Keratinocyte (primary cell): Measurements from ENCODE around the gene TANGO2. TPM values are rescaled to one million over a fixed set of nuclear protein-coding genes. Genes with fewer than 3 reads are reported as not detected.

ENCODE experiments used
- DNase-seq: peaks from one replicate; pipeline ENCODE4 v3.0.0-alpha.2; 2011; ENCODE audit warnings: low read depth, missing footprints, low spot score
- FAIRE-seq: peaks from 2 replicates; lab custom pipeline; 2011; peaks lifted over from hg19 to GRCh38; lab: Jason Lieb, UNC
- H2AFZ ChIP-seq: 2 replicates; pipeline ENCODE4 v1.6.0; 2012; ENCODE audit warnings: low read length, control low read depth, inconsistent platforms; ENCODE audit not compliant: control insufficient read depth
- H3K27ac ChIP-seq: 2 replicates; pipeline ENCODE4 v1.5.1; 2011; ENCODE audit warnings: low read length; ENCODE audit not compliant: control insufficient read depth, insufficient read depth
- H3K27me3 ChIP-seq: 3 replicates; pipeline ENCODE4 v1.6.0; 2011; ENCODE audit warnings: low read length; ENCODE audit not compliant: control insufficient read depth, insufficient read depth; ENCODE audit errors: extremely low read depth
- H3K36me3 ChIP-seq, 2 experiments: 2 replicates in 1 of 2; 3 replicates in 1 of 2; pipeline ENCODE4 v1.5.1; 2011; ENCODE audit warnings: low read length in 2 of 2, mild to moderate bottlenecking in 1 of 2; ENCODE audit not compliant: control insufficient read depth in 2 of 2, insufficient read depth in 2 of 2; ENCODE audit errors: extremely low read depth in 1 of 2
- H3K4me1 ChIP-seq: 3 replicates; pipeline ENCODE4 v1.5.1; 2011; ENCODE audit warnings: low read length; ENCODE audit not compliant: control insufficient read depth, insufficient read depth; ENCODE audit errors: extremely low read depth
- H3K4me2 ChIP-seq: 3 replicates; pipeline ENCODE4 v1.6.0; 2011; ENCODE audit warnings: low read depth, low read length; ENCODE audit not compliant: control insufficient read depth, insufficient read depth; ENCODE audit errors: extremely low read depth
- H3K4me3 ChIP-seq, 3 experiments: fragments of 200-600 bp in 1 of 3; sonication (generic) in 1 of 3; 2 replicates in 2 of 3; 3 replicates in 1 of 3; pipeline ENCODE4 v1.5.1; 2011 to 2016; ENCODE audit warnings: low read length in 3 of 3, mild to moderate bottlenecking in 3 of 3, control low read depth in 2 of 3, inconsistent platforms in 1 of 3, low read depth in 1 of 3, mixed read lengths in 1 of 3, mixed run types in 1 of 3, moderate library complexity in 1 of 3; ENCODE audit not compliant: control insufficient read depth in 2 of 3, insufficient read depth in 2 of 3; ENCODE audit errors: extremely low read depth in 1 of 3
- H3K79me2 ChIP-seq: 2 replicates; pipeline ENCODE4 v1.6.0; 2012; ENCODE audit warnings: low read length; ENCODE audit not compliant: control insufficient read depth, insufficient read depth
- H3K9ac ChIP-seq: 3 replicates; pipeline ENCODE4 v1.6.0; 2011; ENCODE audit warnings: low read length; ENCODE audit not compliant: control insufficient read depth, insufficient read depth; ENCODE audit errors: extremely low read depth
- H3K9me1 ChIP-seq: 3 replicates; pipeline ENCODE4 v1.6.0; 2011; ENCODE audit warnings: low read length; ENCODE audit not compliant: control insufficient read depth, insufficient read depth; ENCODE audit errors: extremely low read depth
- H3K9me3 ChIP-seq: 2 replicates; pipeline ENCODE4 v1.5.1; 2012; ENCODE audit warnings: low read depth, low read length; ENCODE audit not compliant: control insufficient read depth
- H4K20me1 ChIP-seq: 3 replicates; pipeline ENCODE4 v1.6.0; 2011; ENCODE audit warnings: low read length; ENCODE audit not compliant: control insufficient read depth, insufficient read depth; ENCODE audit errors: extremely low read depth
- EZH2 ChIP-seq: IDR thresholded peaks from one replicate; pipeline ENCODE4 v1.6.1; 2012; ENCODE audit warnings: inconsistent platforms, mild to moderate bottlenecking, low read length, moderate library complexity
- dilution Hi-C: fragments of 300-500 bp; cut with MboI; formaldehyde crosslinking; loops from one replicate; pipeline ENCODE4 v1.7.0; 2020; ENCODE audit warnings: low sequenced_read_pairs; ENCODE audit not compliant: extremely low pct_ligation_motif_present
- polyA plus RNA-seq, 5 experiments: library from polyadenylated mRNA; depleted of rRNA in 3 of 5; stranded (reverse) in 3 of 5; stranded (forward) in 1 of 5; unstranded in 1 of 5; fragments of >200 nt; gene quantifications; 1 replicate in 1 of 5; 2 replicates in 3 of 5; 3 replicates in 1 of 5; pipeline versions ENCODE4 v1.2.1 to v1.2.3, GENCODE V29; 2011 to 2012; ENCODE audit warnings: missing spikeins in 2 of 5, low read depth in 1 of 5, low replicate concordance in 1 of 5
- TF ChIP-seq, protein P1 (sequence below), 3 experiments: IDR thresholded peaks in 1 of 3; conservative IDR thresholded peaks in 1 of 3; optimal IDR thresholded peaks in 1 of 3; 2 replicates in 2 of 3; 3 replicates in 1 of 3; pipeline versions ENCODE3 to v1.5.1; 2011; ENCODE audit warnings: low read length in 3 of 3, mild to moderate bottlenecking in 3 of 3, moderate library complexity in 2 of 3, control low read depth in 1 of 3, inconsistent platforms in 1 of 3; ENCODE audit not compliant: insufficient read depth in 2 of 3; ENCODE audit errors: extremely low read depth in 1 of 3

Gene TANGO2
- polyA plus RNA-seq, 1 donor (not counting 4 experiments of a cell fraction or from before 2014, with no cell fraction given), result 20.1 TPM

DNA sequence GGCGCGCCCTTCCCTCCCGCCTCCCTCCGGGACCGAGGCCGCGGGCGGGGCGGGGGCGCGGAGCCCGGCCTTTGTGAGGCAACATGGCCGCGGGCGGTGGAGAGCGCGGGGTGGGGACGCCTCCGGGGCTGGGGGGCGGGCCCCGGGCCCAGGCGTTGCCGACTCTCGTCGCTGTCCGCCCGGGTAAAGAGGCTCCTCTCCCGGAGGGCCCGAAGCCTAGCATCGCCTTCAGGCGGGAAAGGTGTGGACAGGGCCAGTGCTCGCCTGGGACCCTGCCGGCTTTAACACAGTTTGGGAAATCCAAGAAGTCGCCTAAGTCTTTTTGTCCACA lies 59.5 kb downstream of the TANGO2 start:
- Histone ChIP-seq H3K36me3 (peaks cover 3 to 8% of the 10 kb centered on the region in 2 experiments), H3K27ac (peak overlapping the region; percentile 59), H2AFZ (no peak overlapping the region), H3K27me3 (no peaks in the 10 kb centered on the region), H4K20me1 (peaks cover 10% of the 10 kb centered on the region), H3K9ac (peak overlapping the region; percentile 70), H3K9me1 (peaks cover 5% of the 10 kb centered on the region), H3K9me3 (no peaks in the 10 kb centered on the region), H3K79me2 (peaks cover 50% of the 10 kb centered on the region), H3K4me1 (peaks cover 16% of the 10 kb centered on the region), H3K4me3 (peak overlapping the region; percentile 60 to 81 (median 62)), H3K4me2 (peak overlapping the region; percentile 79)
- DNase-seq (no peak), FAIRE-seq (no peak)
- TF ChIP-seq, protein P1, sequence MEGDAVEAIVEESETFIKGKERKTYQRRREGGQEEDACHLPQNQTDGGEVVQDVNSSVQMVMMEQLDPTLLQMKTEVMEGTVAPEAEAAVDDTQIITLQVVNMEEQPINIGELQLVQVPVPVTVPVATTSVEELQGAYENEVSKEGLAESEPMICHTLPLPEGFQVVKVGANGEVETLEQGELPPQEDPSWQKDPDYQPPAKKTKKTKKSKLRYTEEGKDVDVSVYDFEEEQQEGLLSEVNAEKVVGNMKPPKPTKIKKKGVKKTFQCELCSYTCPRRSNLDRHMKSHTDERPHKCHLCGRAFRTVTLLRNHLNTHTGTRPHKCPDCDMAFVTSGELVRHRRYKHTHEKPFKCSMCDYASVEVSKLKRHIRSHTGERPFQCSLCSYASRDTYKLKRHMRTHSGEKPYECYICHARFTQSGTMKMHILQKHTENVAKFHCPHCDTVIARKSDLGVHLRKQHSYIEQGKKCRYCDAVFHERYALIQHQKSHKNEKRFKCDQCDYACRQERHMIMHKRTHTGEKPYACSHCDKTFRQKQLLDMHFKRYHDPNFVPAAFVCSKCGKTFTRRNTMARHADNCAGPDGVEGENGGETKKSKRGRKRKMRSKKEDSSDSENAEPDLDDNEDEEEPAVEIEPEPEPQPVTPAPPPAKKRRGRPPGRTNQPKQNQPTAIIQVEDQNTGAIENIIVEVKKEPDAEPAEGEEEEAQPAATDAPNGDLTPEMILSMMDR (optimal IDR thresholded peaks at IDR 0.05 in 1 of 3, IDR thresholded peaks at IDR 0.05 in 1 of 3, conservative IDR thresholded peaks at IDR 0.05 in 1 of 3; ENCODE audit: extremely low read depth in 1 of 3, insufficient read depth in 2 of 3, low read length in 3 of 3), result no peak
- TF ChIP-seq EZH2, result no peak
- dilution Hi-C loops, result no loop called here

DNA sequence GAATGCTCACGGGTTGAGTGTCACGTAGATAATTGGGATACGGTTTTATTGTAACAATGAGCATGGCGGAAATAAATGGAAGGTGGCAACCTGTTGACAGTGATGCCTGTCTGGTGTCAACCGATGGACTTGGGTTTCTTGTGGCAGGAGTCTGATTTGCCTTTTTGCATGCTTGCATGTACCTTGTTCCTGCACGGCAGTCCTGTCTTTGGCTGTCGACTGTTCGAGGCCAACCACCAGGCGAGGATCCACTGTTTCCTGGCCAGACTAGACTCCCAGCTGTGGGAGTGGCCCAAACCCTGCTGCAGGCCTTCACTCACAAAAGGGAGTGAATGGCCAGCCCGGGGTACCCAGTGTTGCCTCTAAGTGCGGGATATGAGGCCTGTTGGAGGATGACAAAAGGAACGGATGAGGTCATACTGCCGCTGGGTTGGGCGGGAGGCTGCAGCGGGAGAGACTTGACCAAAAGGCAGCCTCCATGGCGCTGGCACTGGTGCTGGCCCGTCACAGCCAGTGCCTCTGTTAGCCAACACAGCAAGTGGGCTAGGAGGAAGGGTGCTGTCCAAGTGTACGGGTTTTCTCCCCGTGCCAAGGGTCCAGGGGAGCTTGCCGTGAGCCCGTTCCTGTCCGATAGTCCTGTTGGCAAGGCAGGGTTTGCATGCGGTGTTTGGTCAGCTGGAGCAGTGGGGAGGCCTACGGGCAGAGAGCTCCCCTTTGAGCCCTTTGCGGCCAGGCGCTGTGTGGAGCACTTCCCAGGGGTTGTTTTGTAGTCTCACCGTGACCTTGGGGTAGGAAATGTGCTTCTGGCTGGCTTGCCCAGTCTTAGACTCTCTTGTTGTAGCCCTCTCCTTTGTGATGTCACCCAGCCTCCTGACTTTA lies 60.1 kb downstream of the TANGO2 start:
- Histone ChIP-seq H3K4me3 (peak overlapping the region; percentile 60 to 81 (median 62)), H3K9me1 (peaks cover 5% of the 10 kb centered on the region), H3K4me2 (peak overlapping the region; percentile 79), H2AFZ (no peak overlapping the region), H3K79me2 (peaks cover 56% of the 10 kb centered on the region), H3K9me3 (no peaks in the 10 kb centered on the region), H3K4me1 (peaks cover 16% of the 10 kb centered on the region), H3K27me3 (no peaks in the 10 kb centered on the region), H3K27ac (peak overlapping the region; percentile 59), H4K20me1 (peaks cover 10% of the 10 kb centered on the region), H3K36me3 (peaks cover 7 to 15% of the 10 kb centered on the region in 2 experiments), H3K9ac (peak overlapping the region; percentile 70)
- dilution Hi-C loops, result no loop called here
- FAIRE-seq, result peak; percentile 17
- TF ChIP-seq, protein P1 (optimal IDR thresholded peaks at IDR 0.05 in 1 of 3, IDR thresholded peaks at IDR 0.05 in 1 of 3, conservative IDR thresholded peaks at IDR 0.05 in 1 of 3; ENCODE audit: extremely low read depth in 1 of 3, insufficient read depth in 2 of 3, low read length in 3 of 3), result no peak
- TF ChIP-seq EZH2, result no peak
- no peak for DNase-seq
